ENCODE data around the gene FSD1L.

GRCh38 chr9:105475302-105475701 is 27.5 kb downstream of the FSD1L start:
- TF ChIP-seq EZH2phosphoT487 (IDR thresholded peaks at IDR 0.05; ENCODE audit: unreplicated experiment) (no peak), EZH2 (IDR thresholded peaks at IDR 0.05; ENCODE audit: low read depth, unreplicated experiment) (no peak), CREB1 (CRISPR knock-in tag; IDR thresholded peaks at IDR 0.05; ENCODE audit: low read depth) (no peak), JUNB (IDR thresholded peaks at IDR 0.05; ENCODE audit: unreplicated experiment) (no peak), POLR2AphosphoS5 (IDR thresholded peaks at IDR 0.05; ENCODE audit: low read depth) (no peak), STAT1 (IDR thresholded peaks at IDR 0.05; ENCODE audit: unreplicated experiment) (no peak), ZNF114 (CRISPR knock-in tag; IDR thresholded peaks at IDR 0.05) (no peak)
- TF ChIP-seq, protein P1, sequence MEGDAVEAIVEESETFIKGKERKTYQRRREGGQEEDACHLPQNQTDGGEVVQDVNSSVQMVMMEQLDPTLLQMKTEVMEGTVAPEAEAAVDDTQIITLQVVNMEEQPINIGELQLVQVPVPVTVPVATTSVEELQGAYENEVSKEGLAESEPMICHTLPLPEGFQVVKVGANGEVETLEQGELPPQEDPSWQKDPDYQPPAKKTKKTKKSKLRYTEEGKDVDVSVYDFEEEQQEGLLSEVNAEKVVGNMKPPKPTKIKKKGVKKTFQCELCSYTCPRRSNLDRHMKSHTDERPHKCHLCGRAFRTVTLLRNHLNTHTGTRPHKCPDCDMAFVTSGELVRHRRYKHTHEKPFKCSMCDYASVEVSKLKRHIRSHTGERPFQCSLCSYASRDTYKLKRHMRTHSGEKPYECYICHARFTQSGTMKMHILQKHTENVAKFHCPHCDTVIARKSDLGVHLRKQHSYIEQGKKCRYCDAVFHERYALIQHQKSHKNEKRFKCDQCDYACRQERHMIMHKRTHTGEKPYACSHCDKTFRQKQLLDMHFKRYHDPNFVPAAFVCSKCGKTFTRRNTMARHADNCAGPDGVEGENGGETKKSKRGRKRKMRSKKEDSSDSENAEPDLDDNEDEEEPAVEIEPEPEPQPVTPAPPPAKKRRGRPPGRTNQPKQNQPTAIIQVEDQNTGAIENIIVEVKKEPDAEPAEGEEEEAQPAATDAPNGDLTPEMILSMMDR (conservative IDR thresholded peaks at IDR 0.05; ENCODE audit: low read depth in 2 of 2): peak; percentile 54 to 62
- TF ChIP-seq, protein P2, sequence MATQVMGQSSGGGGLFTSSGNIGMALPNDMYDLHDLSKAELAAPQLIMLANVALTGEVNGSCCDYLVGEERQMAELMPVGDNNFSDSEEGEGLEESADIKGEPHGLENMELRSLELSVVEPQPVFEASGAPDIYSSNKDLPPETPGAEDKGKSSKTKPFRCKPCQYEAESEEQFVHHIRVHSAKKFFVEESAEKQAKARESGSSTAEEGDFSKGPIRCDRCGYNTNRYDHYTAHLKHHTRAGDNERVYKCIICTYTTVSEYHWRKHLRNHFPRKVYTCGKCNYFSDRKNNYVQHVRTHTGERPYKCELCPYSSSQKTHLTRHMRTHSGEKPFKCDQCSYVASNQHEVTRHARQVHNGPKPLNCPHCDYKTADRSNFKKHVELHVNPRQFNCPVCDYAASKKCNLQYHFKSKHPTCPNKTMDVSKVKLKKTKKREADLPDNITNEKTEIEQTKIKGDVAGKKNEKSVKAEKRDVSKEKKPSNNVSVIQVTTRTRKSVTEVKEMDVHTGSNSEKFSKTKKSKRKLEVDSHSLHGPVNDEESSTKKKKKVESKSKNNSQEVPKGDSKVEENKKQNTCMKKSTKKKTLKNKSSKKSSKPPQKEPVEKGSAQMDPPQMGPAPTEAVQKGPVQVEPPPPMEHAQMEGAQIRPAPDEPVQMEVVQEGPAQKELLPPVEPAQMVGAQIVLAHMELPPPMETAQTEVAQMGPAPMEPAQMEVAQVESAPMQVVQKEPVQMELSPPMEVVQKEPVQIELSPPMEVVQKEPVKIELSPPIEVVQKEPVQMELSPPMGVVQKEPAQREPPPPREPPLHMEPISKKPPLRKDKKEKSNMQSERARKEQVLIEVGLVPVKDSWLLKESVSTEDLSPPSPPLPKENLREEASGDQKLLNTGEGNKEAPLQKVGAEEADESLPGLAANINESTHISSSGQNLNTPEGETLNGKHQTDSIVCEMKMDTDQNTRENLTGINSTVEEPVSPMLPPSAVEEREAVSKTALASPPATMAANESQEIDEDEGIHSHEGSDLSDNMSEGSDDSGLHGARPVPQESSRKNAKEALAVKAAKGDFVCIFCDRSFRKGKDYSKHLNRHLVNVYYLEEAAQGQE (IDR thresholded peaks at IDR 0.05; ENCODE audit: unreplicated experiment): no peak
